Measurements from ENCODE around the gene CUTC. TPM values are rescaled to one million over a fixed set of nuclear protein-coding genes. Genes with fewer than 3 reads are reported as not detected.

The CUTC gene
- total RNA-seq, 2 donors from 2014 or later = 18.0 to 21.2 TPM

GRCh38 chr10:99798031-99798430 is 66.0 kb downstream of the CUTC start:
- no peak overlapping the region for H3K4me3 ChIP-seq (ENCODE audit: low read length)
- H3K9me3 Mint-ChIP-seq = no peaks in the 10 kb centered on the region
- no peaks in the 10 kb centered on the region for H3K27me3 ChIP-seq (ENCODE audit: control insufficient read depth, insufficient read depth, low read length, poor library complexity, severe bottlenecking)
- H3K27ac Mint-ChIP-seq = no peak overlapping the region
- H3K9ac ChIP-seq (ENCODE audit: extremely low read depth, low read length, poor library complexity, severe bottlenecking) = no peak overlapping the region
- no peak overlapping the region for H3K27ac ChIP-seq (ENCODE audit: low read depth, low read length)
- H3K9me3 ChIP-seq (ENCODE audit: control insufficient read depth, low read length) = no peaks in the 10 kb centered on the region
- peaks cover 6% of the 10 kb centered on the region for H3K27me3 Mint-ChIP-seq (ENCODE audit: insufficient read depth)
- no peaks in the 10 kb centered on the region for H3K4me1 Mint-ChIP-seq
- TF ChIP-seq CTCF (conservative IDR thresholded peaks at IDR 0.05) = no peak
- no peak for DNase-seq
- H3K4me1 ChIP-seq (ENCODE audit: control insufficient read depth, insufficient read depth, low read length) = no peaks in the 10 kb centered on the region
- H3K4me3 Mint-ChIP-seq = no peak overlapping the region
- WGBS, 2 experiments (ENCODE audit: insufficient coverage in 1 of 2, insufficient read length in 1 of 2) = 81 to 95% methylated on average over 3 to 4 of the region's 4 CpGs
- no peaks in the 10 kb centered on the region for H3K36me3 Mint-ChIP-seq (ENCODE audit: low read depth)
- H3K36me3 ChIP-seq (ENCODE audit: control insufficient read depth, insufficient read depth, low read length) = no peaks in the 10 kb centered on the region

- no peak overlapping the region for H3K27ac ChIP-seq (ENCODE audit: low read depth, low read length)
- Mint-ChIP-seq H3K27me3 (ENCODE audit: insufficient read depth) (peaks cover 10% of the 10 kb centered on the region), H3K27ac (no peak overlapping the region), H3K36me3 (ENCODE audit: low read depth) (no peaks in the 10 kb centered on the region), H3K4me1 (no peaks in the 10 kb centered on the region), H3K4me3 (no peak overlapping the region), H3K9me3 (no peaks in the 10 kb centered on the region)
- H3K9me3 ChIP-seq (ENCODE audit: control insufficient read depth, low read length) = no peaks in the 10 kb centered on the region
- no peaks in the 10 kb centered on the region for H3K4me1 ChIP-seq (ENCODE audit: control insufficient read depth, insufficient read depth, low read length)
- H3K27me3 ChIP-seq (ENCODE audit: control insufficient read depth, insufficient read depth, low read length, poor library complexity, severe bottlenecking) = no peaks in the 10 kb centered on the region
- no peak for TF ChIP-seq CTCF (conservative IDR thresholded peaks at IDR 0.05)
- no peaks in the 10 kb centered on the region for H3K36me3 ChIP-seq (ENCODE audit: control insufficient read depth, insufficient read depth, low read length)
- no peak overlapping the region for H3K4me3 ChIP-seq (ENCODE audit: low read length)
- DNase-seq = no peak
- 90 to 100% methylated on average over 1 to 3 of the region's 3 CpGs for WGBS, 2 experiments (ENCODE audit: insufficient coverage in 1 of 2, insufficient read length in 1 of 2)
- H3K9ac ChIP-seq (ENCODE audit: extremely low read depth, low read length, poor library complexity, severe bottlenecking) = no peak overlapping the region
Measured at GRCh38 chr10:99798920-99799319, 66.9 kb downstream of the CUTC start.

- H3K36me3 Mint-ChIP-seq (ENCODE audit: low read depth) = no peaks in the 10 kb centered on the region
- DNase-seq = peak; percentile 57
- WGBS, 2 experiments (ENCODE audit: insufficient coverage in 1 of 2, insufficient read length in 1 of 2) = 90% methylated on average over 2 to 4 of the region's 4 CpGs
Measured at GRCh38 chr10:99799613-99800012, 67.6 kb downstream of the CUTC start.

More at GRCh38 chr10:99799613-99800012, 67.6 kb downstream of the CUTC start:
- Histone ChIP-seq H3K4me3 (ENCODE audit: low read length) (no peak overlapping the region), H3K36me3 (ENCODE audit: control insufficient read depth, insufficient read depth, low read length) (no peaks in the 10 kb centered on the region), H3K4me1 (ENCODE audit: control insufficient read depth, insufficient read depth, low read length) (no peaks in the 10 kb centered on the region), H3K9me3 (ENCODE audit: control insufficient read depth, low read length) (no peaks in the 10 kb centered on the region), H3K9ac (ENCODE audit: extremely low read depth, low read length, poor library complexity, severe bottlenecking) (no peak overlapping the region), H3K27me3 (ENCODE audit: control insufficient read depth, insufficient read depth, low read length, poor library complexity, severe bottlenecking) (no peaks in the 10 kb centered on the region), H3K27ac (ENCODE audit: low read depth, low read length) (no peak overlapping the region)
- H3K4me3 Mint-ChIP-seq = no peak overlapping the region
- TF ChIP-seq CTCF (conservative IDR thresholded peaks at IDR 0.05) = peak; percentile 59
- no peaks in the 10 kb centered on the region for H3K9me3 Mint-ChIP-seq
- H3K27ac Mint-ChIP-seq = no peak overlapping the region
- H3K4me1 Mint-ChIP-seq = no peaks in the 10 kb centered on the region
- H3K27me3 Mint-ChIP-seq (ENCODE audit: insufficient read depth) = peaks cover 10% of the 10 kb centered on the region
